GM12864 (cell line): ENCODE measurements around the gene PPFIA2.

Source experiments
- DNase-seq: peaks from one replicate; pipeline ENCODE4 v3.0.0-alpha.2; 2011; ENCODE audit warnings: low read depth
- H3K4me3 ChIP-seq: 2 replicates; pipeline ENCODE4 v1.5.1; 2011; ENCODE audit warnings: mild to moderate bottlenecking, low read depth, low read length, control low read depth
- TF ChIP-seq, protein P1 (sequence below): IDR thresholded peaks from 2 replicates; pipeline ENCODE4 v1.5.1; 2011; ENCODE audit warnings: low read depth, mild to moderate bottlenecking, moderate library complexity, low read length, control low read depth, inconsistent platforms; ENCODE audit errors: missing control alignments

The PPFIA2 gene

GRCh38 chr12:81778719-81779118, 19.6 kb upstream of the PPFIA2 start:
- H3K4me3 ChIP-seq, result no peak overlapping the region
- TF ChIP-seq, protein P1, sequence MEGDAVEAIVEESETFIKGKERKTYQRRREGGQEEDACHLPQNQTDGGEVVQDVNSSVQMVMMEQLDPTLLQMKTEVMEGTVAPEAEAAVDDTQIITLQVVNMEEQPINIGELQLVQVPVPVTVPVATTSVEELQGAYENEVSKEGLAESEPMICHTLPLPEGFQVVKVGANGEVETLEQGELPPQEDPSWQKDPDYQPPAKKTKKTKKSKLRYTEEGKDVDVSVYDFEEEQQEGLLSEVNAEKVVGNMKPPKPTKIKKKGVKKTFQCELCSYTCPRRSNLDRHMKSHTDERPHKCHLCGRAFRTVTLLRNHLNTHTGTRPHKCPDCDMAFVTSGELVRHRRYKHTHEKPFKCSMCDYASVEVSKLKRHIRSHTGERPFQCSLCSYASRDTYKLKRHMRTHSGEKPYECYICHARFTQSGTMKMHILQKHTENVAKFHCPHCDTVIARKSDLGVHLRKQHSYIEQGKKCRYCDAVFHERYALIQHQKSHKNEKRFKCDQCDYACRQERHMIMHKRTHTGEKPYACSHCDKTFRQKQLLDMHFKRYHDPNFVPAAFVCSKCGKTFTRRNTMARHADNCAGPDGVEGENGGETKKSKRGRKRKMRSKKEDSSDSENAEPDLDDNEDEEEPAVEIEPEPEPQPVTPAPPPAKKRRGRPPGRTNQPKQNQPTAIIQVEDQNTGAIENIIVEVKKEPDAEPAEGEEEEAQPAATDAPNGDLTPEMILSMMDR, result no peak
- no peak for DNase-seq

DNA sequence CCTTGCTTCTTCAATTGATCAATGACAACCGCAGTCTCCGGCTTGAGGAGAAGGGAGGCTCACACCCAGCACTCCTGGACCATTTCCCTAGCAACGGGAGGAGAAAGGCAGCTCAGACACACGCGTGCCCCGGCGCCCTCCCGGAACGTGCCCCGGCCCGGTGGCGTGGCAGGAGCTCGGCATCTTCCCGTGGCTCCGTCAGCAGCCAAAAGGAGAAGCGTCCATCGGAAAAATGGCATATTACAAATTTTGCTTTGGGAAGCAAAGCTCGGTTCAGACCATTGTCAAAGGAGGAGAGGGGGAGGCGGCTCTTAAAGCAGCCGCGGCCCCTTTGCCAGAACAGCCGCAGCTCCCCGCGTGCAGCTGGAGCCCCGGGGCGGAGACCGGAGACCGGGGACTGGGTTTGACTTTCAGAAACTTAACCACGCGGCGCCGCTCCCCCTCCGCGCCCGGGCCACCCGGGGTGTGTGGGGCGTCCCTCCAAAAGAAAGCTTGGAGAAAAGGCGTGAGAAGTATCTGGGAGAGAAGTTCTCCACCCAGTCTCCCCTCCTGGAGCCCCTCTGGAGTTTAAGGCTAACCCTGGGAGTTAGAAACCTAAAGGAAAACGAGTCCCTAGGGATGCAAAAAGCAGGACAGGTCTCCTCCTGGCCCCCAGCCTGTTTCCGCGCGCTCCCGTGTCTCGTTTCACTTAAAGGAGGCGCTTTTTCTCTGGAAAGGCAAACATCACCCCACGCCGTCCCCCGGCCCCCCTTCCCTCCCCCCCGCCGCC, 545 bp downstream of the PPFIA2 start:
- no peak for DNase-seq
- no peak overlapping the region for H3K4me3 ChIP-seq
- TF ChIP-seq, protein P1, result no peak

DNA sequence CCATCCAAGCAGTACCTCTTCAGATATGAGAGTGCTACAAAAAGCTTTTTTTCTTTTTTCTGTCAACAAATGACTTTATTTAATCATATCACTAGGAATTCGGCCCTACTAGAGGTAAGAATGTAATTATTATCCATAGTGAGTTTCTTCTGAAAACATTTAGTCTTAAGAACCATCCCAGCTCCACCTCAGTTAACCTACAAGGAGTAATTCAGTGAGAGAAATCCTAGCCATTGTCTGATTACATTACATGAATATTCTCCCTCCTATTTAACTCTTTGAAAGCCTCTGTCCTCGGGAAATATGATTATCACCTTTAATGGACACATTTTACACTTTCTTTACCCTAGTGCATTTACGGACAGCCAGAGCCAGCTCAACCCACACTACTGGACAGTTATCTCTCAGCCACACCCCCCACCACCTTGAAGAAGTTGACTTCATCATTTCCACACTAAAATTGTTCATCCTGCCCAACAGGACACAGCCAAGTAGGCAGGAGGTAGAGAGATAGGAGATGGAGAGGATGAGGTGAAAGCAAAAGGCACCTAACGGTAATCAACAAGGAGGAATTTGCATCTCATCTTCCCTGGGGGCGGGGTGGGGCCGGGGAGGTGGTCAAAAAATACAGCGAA, 1.3 kb downstream of the PPFIA2 start:
- DNase-seq, result no peak
- TF ChIP-seq, protein P1, result no peak
- H3K4me3 ChIP-seq, result no peak overlapping the region

- TF ChIP-seq, protein P1, result no peak
- DNase-seq, result no peak
- no peak overlapping the region for H3K4me3 ChIP-seq
Measured at GRCh38 chr12:81729781-81730180, 29.4 kb downstream of the PPFIA2 start.

GRCh38 chr12:81727391-81727790, 31.8 kb downstream of the PPFIA2 start:
- H3K4me3 ChIP-seq, result no peak overlapping the region
- DNase-seq, result no peak
- TF ChIP-seq, protein P1, result no peak

- no peak overlapping the region for H3K4me3 ChIP-seq
- no peak for DNase-seq
- TF ChIP-seq, protein P1, result no peak
Measured at GRCh38 chr12:81726634-81727033, 32.5 kb downstream of the PPFIA2 start.
